HL-60 (cell line): ENCODE results near the gene RPAP3.

Experiments used
- CTCF ChIP-seq: IDR thresholded peaks from one replicate; pipeline ENCODE4 v1.5.1; 2011; ENCODE audit warnings: low read length, control low read depth, inconsistent platforms; ENCODE audit not compliant: insufficient read depth
- GABPA ChIP-seq: IDR thresholded peaks from 2 replicates; pipeline ENCODE4 v1.6.1; 2012; ENCODE audit warnings: low read depth
- POLR2AphosphoS5 ChIP-seq: IDR thresholded peaks from 2 replicates; pipeline ENCODE4 v1.6.1; 2012; ENCODE audit warnings: low read depth
- SPI1 ChIP-seq: IDR thresholded peaks from 2 replicates; pipeline ENCODE4 v1.6.1; 2012; ENCODE audit warnings: low read depth, mild to moderate bottlenecking, borderline replicate concordance
- TF ChIP-seq, protein P1 (sequence below): IDR thresholded peaks from 2 replicates; pipeline ENCODE4 v1.6.1; 2012; ENCODE audit warnings: low read depth; ENCODE audit not compliant: insufficient replicate concordance

DNA sequence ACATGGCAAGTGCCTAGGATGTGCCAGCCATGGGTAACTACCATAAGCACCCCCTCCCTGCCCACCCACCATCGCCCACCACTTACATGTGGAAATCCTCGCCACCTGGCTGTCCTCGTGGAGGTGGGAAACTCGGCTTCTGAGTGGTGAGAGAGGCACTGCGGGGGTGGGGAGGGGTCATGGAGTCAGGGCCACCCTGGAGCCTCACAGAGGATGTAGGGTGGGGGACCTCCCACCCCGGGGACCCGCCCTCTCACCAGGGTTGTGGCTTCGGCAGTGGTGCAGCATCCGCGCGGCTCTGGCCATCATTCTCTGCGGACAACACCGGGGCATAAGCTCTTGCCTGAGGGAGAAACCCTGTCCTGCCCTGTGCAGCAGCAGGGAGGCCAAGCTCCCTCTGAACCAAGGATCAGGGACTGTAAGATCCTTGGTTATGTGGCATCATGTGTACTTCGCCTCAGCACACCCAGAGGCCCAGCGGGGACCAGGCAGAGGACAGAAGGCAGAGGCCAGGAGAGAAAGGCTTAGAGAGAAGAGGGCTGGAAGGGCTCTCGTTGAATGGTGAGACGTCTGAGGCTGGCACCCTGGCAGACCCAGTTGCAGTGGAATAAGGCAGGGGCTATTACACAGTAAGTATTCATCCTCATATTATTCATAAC, 32.2 kb upstream of the RPAP3 start:
- TF ChIP-seq CTCF = no peak
- no peak for TF ChIP-seq GABPA
- no peak for TF ChIP-seq POLR2AphosphoS5
- TF ChIP-seq, protein P1, sequence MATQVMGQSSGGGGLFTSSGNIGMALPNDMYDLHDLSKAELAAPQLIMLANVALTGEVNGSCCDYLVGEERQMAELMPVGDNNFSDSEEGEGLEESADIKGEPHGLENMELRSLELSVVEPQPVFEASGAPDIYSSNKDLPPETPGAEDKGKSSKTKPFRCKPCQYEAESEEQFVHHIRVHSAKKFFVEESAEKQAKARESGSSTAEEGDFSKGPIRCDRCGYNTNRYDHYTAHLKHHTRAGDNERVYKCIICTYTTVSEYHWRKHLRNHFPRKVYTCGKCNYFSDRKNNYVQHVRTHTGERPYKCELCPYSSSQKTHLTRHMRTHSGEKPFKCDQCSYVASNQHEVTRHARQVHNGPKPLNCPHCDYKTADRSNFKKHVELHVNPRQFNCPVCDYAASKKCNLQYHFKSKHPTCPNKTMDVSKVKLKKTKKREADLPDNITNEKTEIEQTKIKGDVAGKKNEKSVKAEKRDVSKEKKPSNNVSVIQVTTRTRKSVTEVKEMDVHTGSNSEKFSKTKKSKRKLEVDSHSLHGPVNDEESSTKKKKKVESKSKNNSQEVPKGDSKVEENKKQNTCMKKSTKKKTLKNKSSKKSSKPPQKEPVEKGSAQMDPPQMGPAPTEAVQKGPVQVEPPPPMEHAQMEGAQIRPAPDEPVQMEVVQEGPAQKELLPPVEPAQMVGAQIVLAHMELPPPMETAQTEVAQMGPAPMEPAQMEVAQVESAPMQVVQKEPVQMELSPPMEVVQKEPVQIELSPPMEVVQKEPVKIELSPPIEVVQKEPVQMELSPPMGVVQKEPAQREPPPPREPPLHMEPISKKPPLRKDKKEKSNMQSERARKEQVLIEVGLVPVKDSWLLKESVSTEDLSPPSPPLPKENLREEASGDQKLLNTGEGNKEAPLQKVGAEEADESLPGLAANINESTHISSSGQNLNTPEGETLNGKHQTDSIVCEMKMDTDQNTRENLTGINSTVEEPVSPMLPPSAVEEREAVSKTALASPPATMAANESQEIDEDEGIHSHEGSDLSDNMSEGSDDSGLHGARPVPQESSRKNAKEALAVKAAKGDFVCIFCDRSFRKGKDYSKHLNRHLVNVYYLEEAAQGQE = no peak
- TF ChIP-seq SPI1 = no peak
